ENCODE data around the gene CPN2.

Gene CPN2

GRCh38 chr3:194313560-194314387 lies 37.4 kb downstream of the CPN2 start:
- ATAC-seq, result no peak
- no peak for DNase-seq

- no peak for DNase-seq
- ATAC-seq, result no peak
Measured at GRCh38 chr3:194312743-194313281, 38.3 kb downstream of the CPN2 start.

GRCh38 chr3:194312186-194312742 lies 38.9 kb downstream of the CPN2 start:
- no peak for DNase-seq
- ATAC-seq, result no peak

GRCh38 chr3:194311000-194311399 lies 40.1 kb downstream of the CPN2 start:
- ATAC-seq (no peak), DNase-seq (no peak)

- DNase-seq (no peak), ATAC-seq (no peak)
Measured at GRCh38 chr3:194310060-194310835, 40.9 kb downstream of the CPN2 start.

- DNase-seq (no peak), ATAC-seq (no peak)
Measured at GRCh38 chr3:194308601-194309449, 42.3 kb downstream of the CPN2 start.

GRCh38 chr3:194307849-194308248 lies 43.3 kb downstream of the CPN2 start:
- ATAC-seq (no peak), DNase-seq (no peak)

- ATAC-seq (peak; percentile 56), DNase-seq (no peak)
Measured at GRCh38 chr3:194306771-194307640, 44.1 kb downstream of the CPN2 start.

- DNase-seq, result peak; percentile 60
- ATAC-seq, result peak; percentile 65
Measured at GRCh38 chr3:194306109-194306686, 44.9 kb downstream of the CPN2 start.

- ATAC-seq (no peak), DNase-seq (no peak)
Measured at GRCh38 chr3:194305356-194306108, 45.6 kb downstream of the CPN2 start.

GRCh38 chr3:194304186-194304917 lies 46.8 kb downstream of the CPN2 start:
- DNase-seq (no peak), ATAC-seq (no peak)

GRCh38 chr3:194303749-194304148 lies 47.4 kb downstream of the CPN2 start:
- no peak for ATAC-seq
- DNase-seq, result no peak

GRCh38 chr3:194301730-194302129 lies 49.4 kb downstream of the CPN2 start:
- DNase-seq (no peak), ATAC-seq (no peak)

GRCh38 chr3:194300936-194301335 lies 50.2 kb downstream of the CPN2 start:
- ATAC-seq, result no peak
- DNase-seq, result no peak

GRCh38 chr3:194300382-194300758 lies 50.8 kb downstream of the CPN2 start:
- ATAC-seq, result no peak
- DNase-seq, result no peak

GRCh38 chr3:194298331-194299227 lies 52.5 kb downstream of the CPN2 start:
- DNase-seq (no peak), ATAC-seq (no peak)

- DNase-seq, result no peak
Measured at GRCh38 chr3:194296454-194297263, 54.5 kb downstream of the CPN2 start.

More at GRCh38 chr3:194296454-194297263, 54.5 kb downstream of the CPN2 start:
- no peak for ATAC-seq
